Activated CD8-positive, alpha-beta memory T cell treated with anti-CD3 and anti-CD28 coated beads, Interleukin-2, amount 50 U/mL, for 1 hour (primary cell): ENCODE results near the gene BTG2.

Experiments
- DNase-seq: peaks from one replicate; pipeline ENCODE4 v3.0.0-alpha.2; 2020; ENCODE audit errors: extremely low read depth

Gene BTG2

DNA sequence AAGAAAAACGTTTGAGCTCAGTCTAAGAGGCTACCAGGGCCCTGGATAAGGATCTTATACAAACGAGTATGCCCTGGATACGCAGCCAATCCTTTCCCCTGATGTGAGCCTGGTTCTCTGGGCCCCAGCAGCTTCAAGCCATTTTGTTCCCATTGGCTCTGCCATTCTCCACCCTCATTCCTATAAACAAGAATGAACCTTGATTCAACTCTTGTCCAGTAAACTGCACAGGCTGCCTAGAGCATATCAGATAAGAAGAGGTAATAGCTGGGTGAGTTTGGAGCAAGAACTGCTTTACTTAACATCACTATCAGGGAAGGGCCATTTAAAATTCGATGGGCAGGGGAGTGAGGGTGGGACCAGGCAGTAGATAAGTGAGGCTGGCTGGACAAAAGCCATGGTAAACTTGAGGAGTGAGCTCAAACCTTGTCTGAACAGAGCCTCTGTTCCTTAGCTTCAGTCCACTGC, 11.3 kb downstream of the BTG2 start:
- DNase-seq = no peak

- no peak for DNase-seq
Observed at GRCh38 chr1:203317429-203318228, 12.3 kb downstream of the BTG2 start.

DNA sequence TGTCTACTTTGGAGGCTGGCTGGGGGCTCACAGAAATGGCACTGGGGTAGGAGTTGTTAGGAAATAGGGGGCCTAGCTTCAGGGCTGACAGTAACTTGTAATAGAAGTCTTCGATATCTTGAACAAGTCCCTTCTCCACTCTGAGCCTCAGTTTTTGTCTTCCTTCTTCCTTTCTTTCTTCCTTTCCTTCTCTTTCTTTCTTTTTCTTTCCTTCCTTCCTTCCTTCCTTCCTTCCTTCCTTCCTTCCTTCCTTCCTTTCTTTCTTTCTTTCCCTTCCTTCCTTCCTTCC, 12.9 kb downstream of the BTG2 start:
- DNase-seq = no peak

GRCh38 chr1:203320591-203321272, 15.4 kb downstream of the BTG2 start:
- no peak for DNase-seq

GRCh38 chr1:203321273-203322052, 16.1 kb downstream of the BTG2 start:
- no peak for DNase-seq

- no peak for DNase-seq
Observed at GRCh38 chr1:203322500-203323179, 17.3 kb downstream of the BTG2 start.

- no peak for DNase-seq
Observed at GRCh38 chr1:203323587-203323986, 18.3 kb downstream of the BTG2 start.

DNA sequence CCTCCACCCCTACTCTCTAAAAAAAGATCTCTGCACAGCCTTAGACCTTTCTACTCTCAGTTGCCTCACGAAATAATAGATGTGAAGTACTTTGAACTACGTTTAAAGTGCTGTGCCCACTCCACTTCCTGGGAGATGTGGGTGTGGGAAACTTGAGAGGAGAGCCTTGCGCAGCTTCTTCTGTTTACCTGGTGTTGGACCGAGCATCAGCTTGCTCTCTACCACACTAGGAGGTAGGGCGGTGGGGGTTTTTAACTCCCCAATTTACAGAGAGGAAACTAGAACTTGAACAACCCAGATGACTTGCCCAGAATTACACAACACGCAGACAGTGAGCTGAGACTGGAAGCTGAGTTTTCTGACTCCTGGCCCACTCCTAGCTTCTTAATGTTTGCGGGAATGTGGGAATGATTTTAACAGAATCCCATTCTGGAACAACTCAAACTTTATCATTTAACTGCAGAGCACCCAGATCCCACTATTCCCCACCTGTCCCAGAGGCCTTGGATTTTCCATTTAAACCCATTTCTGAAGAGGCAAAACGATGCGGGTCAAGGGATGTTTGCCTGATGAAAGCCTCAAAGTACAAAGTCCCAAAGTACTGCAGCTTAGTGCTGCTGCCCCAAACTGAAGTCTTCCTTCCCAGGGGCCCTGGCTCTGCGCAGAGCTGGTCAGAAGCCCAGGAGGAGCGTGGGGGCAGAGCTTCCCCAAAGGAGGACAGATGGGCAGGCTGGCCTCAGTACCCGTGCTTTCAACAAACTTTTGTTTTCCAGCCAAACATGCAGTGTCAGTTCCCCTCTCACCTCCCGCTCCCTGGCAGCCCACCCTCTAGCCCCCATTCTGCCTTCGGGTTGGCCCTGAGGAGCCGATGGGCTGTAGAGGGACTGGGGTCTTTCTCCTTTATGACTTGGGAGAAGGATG, 19.0 kb downstream of the BTG2 start:
- DNase-seq = no peak

GRCh38 chr1:203325026-203325417, 19.7 kb downstream of the BTG2 start:
- DNase-seq = no peak

- DNase-seq = no peak
Observed at GRCh38 chr1:203325418-203326091, 20.2 kb downstream of the BTG2 start.

DNA sequence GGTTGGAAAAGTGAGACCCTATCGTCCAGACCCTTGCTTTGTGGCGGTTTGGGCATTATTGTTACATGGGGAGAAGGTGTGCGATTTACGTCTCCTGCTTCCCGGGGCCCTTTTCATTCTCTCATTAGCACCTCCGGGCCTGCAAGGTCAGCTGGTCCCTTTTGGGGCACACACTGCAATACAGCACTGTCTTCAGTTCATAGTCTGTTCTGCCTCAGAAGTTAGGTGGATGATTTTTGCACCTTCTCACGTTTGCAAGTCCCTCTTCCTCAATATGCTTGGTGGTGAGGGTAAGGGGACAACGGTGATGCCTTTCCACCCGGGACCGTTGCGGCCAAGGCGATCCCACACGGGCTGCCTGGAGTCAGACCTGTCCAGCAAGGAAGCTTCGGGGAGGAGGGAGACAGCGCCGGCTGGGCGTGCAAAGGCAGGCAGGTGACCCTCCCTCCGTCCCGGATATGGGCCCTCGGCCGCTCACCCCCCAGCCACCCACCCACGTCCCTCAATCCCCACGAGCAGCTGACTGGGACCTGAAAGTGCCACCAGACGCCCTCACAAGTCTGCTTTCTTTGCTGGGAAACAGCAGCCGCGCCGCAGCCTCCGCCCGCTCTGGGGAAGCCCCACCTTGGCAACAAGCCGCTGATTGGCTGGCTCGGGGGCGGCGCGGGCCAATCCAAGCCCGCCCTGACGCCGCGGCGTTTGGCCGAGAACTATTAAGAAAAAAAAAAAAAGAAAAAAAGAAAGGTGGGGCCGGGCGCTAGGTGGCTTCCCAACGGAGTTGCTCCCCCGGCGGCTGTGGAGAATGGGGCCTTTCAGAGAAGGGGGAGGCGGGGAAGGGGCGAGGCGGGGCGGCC, 21.7 kb downstream of the BTG2 start:
- peak; percentile 80 for DNase-seq

GRCh38 chr1:203327684-203328457, 22.6 kb downstream of the BTG2 start:
- DNase-seq = peak; percentile 63

- DNase-seq = no peak
Observed at GRCh38 chr1:203328714-203329122, 23.4 kb downstream of the BTG2 start.

DNA sequence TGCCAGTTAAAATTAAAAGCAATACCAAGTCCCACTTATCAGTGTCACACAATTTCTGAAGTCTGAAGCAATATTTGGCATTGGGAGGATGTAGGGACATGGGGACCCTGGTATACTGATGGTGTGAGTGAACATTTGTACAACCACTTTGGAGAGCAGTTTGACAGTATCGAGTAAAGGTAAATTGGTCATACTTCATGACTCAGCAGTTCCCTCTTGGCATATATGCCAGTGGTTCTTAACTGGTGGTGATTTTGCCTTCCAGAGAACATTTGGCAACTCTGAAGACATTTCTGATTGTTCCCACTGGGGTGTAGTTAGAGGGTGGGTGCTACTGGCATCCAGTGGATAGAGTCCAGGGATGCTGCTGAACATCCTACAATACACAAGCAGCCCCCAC, 25.9 kb downstream of the BTG2 start:
- no peak for DNase-seq

- no peak for DNase-seq
Observed at GRCh38 chr1:203335503-203335902, 30.2 kb downstream of the BTG2 start.

GRCh38 chr1:203336097-203336496, 30.8 kb downstream of the BTG2 start:
- DNase-seq = no peak

DNA sequence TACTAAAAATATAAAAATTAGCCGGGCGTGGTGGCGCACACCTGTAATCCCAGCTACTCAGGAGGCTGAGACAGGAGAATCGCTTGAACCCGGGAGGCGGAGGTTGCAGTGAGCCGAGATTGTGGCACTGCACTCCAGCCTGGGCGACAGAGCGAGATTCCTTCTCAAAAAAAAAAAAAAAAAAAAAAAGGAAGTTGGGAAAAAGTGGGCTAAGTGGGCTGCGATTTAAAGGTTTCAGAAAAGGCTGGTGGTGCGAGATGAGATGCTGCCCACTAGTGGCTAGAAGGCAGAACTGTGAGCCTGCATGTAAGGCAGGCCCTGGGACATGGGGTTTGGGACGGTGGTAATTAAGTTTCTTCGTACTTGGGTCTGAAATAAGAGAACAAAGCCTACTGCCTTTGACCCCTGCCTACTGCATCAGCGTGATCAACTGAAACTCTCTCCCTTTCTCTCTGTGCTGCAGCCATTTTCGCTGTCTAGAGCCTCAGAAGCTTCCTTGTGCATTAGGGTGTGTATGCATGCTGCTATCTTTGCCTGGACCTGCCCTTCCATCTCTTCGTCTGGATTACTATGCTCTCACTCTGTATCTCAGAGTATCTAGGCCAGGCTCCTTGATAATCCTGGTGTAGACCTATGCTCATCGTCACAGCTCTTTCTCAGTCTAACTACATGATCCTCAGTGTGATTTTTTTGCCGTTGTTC, 33.2 kb downstream of the BTG2 start:
- no peak for DNase-seq
